Measurements from ENCODE around the gene CD8B2.
"Not testable (repeated sequence)": the region's sequence is repeated elsewhere in the genome, so short reads cannot be mapped to it uniquely, and the experiment has no call there.

GRCh38 chr2:106500350-106500749, 13.2 kb downstream of the CD8B2 start:
- not testable (repeated sequence) for TF ChIP-seq POLR2A, CTCF (IDR thresholded peaks at IDR 0.05)
